ENCODE results near the gene TMC6.
A peak's percentile ranks its signal among the peaks of the same experiment; 100 is the strongest.

The TMC6 gene

DNA sequence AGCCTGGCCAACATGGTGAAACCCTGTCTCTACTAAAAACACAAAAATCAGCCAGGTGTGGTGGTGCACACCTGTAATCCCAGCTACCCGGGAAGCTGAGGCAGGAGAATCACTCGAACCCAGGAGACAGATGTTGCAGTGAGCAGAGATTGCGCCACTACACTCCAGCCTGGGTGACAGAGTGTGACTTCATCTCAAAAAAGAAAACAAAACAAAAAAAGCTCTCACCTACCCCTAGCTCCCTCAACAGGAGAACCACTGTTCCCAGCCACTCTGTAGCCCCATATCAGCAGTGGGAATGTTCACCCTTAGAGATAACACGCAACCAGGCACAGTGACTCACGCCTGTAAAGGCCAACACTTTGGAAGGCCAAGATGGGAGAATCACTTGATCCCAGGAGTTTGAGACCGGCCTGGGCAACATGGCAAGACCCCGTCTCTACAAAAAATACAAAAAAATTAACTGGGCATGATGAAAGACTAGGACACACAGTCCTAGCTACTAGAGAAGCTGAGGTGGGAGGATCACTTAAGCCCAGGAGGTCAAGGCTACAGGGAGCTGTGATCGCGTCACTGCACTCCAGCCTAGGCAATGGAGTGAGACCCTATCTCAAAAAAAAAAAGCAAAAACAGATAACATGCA, 7.4 kb upstream of the TMC6 start:
- no peak for DNase-seq

DNA sequence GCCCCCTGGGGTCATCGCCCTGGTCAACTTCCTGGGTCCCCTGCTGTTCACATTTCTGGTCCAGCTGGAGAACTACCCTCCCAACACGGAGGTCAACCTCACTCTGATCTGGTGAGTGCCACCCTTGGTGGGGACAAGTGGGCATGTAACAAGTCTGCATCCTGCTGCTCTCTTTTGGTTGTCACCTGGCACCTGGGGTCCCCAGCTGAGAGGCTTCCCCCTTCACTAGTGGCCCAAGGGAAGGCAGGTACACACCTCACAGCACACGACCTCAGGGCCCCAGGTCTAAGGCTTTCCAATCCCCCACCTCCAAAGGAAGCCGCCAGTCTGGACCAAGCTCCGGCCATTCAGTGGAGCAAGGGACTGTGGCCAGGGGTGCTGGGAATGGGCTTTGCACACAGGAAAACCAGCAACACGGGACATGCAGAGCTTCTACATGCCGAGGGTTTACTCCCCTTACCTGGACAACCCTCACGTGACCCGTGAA, 6.4 kb upstream of the TMC6 start:
- no peak for DNase-seq

GRCh38 chr17:78133971-78134898, 5.7 kb upstream of the TMC6 start:
- DNase-seq: peak in 15 of 51 donors; percentile 20 to 69 (median 41)

GRCh38 chr17:78133179-78133951, 4.8 kb upstream of the TMC6 start:
- DNase-seq: no peak

GRCh38 chr17:78132767-78133178, 4.2 kb upstream of the TMC6 start:
- no peak for DNase-seq

DNA sequence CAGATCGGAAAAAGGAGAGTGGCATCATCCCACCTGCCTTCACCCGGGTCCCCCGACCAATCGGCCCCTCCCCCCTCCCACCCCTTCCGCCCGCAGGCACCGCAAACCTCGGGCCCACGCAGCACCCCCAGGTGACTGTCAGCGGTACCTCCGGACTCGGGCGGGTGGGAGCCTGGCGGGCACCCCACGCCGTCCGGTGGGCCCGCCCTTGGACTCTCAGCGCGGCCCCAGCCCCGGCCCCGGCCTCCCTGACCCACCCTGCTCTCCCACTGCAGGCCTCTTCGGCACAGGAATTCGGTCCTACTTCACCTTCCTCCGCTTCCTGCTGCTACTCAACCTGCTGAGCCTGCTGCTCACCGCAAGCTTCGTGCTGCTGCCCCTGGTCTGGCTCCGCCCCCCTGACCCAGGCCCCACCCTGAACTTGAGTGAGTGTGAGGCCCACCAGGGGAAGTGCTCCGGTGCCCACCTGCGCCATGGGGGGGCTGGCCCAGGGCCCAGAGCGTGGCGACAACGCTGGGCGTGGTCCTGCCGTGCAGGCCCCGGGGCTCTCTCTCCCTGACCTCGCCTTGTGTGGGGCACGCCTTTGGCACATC, 3.6 kb upstream of the TMC6 start:
- DNase-seq: no peak

- peak in 18 of 51 donors; percentile 12 to 75 (median 46) for DNase-seq
These were observed 2.9 kb upstream of the TMC6 start for GRCh38 chr17:78131172-78132083.

DNA sequence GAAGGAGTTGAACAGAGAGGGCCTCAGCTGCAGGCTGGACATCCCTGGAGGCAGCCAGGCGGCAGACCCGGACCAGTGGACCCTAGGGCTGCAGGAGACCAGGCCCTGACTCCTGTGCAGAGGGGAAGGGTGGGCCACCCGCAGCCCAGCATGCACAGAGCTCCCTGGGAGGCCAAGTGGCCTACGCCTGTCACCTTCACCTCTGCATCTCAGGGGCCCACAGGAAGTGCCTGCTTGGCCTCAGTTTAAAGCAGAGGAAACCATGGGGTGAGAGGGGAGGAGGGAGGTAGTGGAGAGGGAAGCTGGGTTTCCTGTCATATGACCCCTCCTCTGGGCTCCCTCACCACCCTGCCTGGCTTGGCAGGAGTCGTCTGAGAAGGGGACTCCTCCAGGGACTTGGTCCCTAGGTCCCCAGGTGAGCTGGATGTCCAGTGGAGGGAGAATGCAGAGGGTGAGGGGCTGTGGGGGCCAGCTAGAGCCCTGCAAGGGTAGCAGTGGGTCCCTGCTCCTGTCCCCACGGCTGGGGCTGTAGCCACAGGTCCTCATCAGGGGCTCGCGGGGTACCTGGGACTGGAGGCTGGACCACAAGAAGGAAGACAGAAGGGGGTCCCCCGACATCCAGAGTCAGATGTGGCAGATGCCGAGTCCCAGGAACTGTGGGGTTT, 2.0 kb upstream of the TMC6 start, which contains the start of gene TMC8:
Gene TMC8, plus strand, starts transcription at position 335 of the 665 bp plus-strand sequence. CDS start 818 bp downstream, outside the sequence.
- peak in 7 of 51 donors; percentile 19 to 39 (median 36) for DNase-seq

GRCh38 chr17:78130090-78130436, 1.5 kb upstream of the TMC6 start:
- no peak for DNase-seq

- DNase-seq: no peak
These were observed 965 bp upstream of the TMC6 start for GRCh38 chr17:78129351-78130089.

DNA sequence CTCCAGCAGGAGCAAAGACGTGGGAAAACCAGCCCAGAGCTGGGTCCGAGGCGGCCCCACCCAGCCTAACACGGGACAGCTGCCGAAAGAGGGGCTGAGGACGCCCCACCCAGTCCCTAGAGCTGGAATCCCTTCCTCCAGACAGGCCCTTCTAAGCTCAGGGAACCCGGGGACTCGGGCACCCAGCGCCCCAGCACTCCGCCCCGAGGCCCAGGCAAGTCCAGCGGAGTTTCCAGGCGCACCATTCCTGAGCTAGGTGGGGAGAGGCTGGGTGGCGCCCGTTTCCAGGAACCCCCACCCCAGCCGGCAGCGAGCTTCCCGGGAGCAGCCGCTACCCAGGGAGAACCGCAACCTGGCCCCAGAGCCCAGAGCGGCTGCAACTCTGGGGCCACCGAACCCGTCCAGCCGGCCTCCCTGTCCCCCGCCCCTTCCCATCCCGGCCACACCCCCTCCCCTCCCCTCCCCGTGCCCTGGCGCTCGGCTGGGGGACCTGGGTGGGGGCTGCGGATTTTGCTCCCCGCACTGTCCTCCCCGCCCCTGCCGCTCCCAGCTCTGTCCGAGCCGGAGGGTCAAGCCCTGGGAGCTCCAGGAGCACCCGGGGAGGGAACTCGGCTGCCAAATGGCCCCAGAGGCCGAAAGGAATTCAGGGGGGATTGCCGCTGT, 536 bp downstream of the TMC6 start:
- DNase-seq: peak in 16 of 51 donors; percentile 22 to 74 (median 58)

- peak in 49 of 51 donors; percentile 22 to 96 (median 82) for DNase-seq
These were observed 1.2 kb downstream of the TMC6 start for GRCh38 chr17:78127239-78127887.

GRCh38 chr17:78126895-78127238, 1.7 kb downstream of the TMC6 start:
- DNase-seq: no peak

- no peak for DNase-seq
These were observed 2.3 kb downstream of the TMC6 start for GRCh38 chr17:78125976-78126894.

DNA sequence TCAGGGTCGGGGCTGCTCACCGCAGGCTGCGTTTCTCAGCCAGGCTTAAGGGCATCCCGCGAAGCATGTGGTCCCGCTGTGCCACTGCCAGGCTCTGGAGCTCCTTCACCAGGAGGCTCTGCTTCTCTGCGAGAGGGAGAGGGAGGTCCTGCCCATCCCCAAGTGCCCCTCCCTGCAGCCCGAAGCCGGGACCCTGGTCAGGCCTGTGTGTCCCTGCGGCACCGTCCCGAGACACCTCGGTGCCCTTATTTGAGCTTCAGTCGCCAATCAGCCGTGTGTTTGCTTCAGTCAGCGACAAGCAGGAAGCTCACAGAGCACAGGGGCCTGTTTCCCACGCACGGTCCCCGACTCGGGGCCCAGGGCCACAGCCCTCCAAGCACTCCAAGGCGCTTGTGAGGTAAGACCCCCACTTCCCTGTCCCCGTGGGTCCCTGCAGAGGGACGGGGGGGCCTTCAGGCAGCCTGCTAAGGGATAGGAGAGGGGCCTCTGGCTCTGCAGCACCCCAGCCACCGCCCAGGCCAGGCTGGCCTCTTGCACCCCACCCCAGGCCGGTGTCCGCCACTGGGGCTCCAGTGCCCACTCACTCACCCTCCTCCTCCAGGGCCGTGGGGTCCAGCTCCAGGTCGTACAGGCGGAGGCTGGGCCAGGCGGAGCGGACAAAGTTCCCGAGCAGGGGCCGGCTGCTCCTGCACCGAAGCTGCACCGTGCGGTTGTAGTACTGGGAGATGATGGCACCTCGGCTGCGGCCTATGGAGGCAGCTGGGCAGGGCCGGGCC, 3.2 kb downstream of the TMC6 start:
- DNase-seq: no peak

DNA sequence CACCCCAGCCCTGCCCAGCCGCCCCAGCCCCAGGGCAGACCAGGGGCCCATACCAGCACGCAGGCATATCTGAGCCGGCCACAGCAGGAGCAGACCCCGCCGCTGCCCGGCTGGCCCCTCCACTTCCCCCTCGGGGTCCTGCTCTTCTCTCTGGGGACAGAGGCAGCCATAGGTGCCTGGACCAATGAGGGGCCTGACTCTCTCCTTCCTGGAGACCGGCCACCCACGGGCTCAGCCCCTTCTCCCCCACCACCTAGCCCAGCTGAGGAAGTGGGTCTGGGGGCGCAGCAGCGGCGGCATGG, 3.8 kb downstream of the TMC6 start:
- no peak for DNase-seq

All from hypothalamus (tissue), 51 donors.